PFSK-1 (cell line): ENCODE results near the gene MGLL.

ENCODE experiments used
- FOXP2 ChIP-seq: optimal IDR thresholded peaks from 2 replicates; pipeline ENCODE3; 2011; ENCODE audit warnings: borderline replicate concordance, control low read depth, inconsistent platforms; ENCODE audit not compliant: insufficient read depth; ENCODE audit errors: extremely low read length, extremely low read depth
- POLR2AphosphoS5 ChIP-seq: IDR thresholded peaks from 2 replicates; pipeline ENCODE4 v1.6.1; 2012; ENCODE audit warnings: low read depth, mild to moderate bottlenecking, control low read depth, low read length, moderate library complexity
- SIN3A ChIP-seq: IDR thresholded peaks from 2 replicates; pipeline ENCODE4 v1.6.1; 2012; ENCODE audit warnings: mild to moderate bottlenecking, low read length, moderate library complexity, borderline replicate concordance; ENCODE audit not compliant: insufficient read depth
- TAF1 ChIP-seq: IDR thresholded peaks from 2 replicates; pipeline ENCODE4 v1.6.1; 2012; ENCODE audit warnings: low read length, control low read depth, borderline replicate concordance; ENCODE audit not compliant: insufficient read depth
- TF ChIP-seq, protein P1 (sequence below), 2 experiments: IDR thresholded peaks; 2 replicates each; pipeline versions ENCODE4 v1.6.1 to v1.8.0; 2011 to 2012; ENCODE audit warnings: low read depth in 2 of 2, low read length in 2 of 2, control low read depth in 1 of 2, inconsistent platforms in 1 of 2, mild to moderate bottlenecking in 1 of 2, moderate library complexity in 1 of 2; ENCODE audit not compliant: insufficient read depth in 1 of 2

MGLL gene

DNA sequence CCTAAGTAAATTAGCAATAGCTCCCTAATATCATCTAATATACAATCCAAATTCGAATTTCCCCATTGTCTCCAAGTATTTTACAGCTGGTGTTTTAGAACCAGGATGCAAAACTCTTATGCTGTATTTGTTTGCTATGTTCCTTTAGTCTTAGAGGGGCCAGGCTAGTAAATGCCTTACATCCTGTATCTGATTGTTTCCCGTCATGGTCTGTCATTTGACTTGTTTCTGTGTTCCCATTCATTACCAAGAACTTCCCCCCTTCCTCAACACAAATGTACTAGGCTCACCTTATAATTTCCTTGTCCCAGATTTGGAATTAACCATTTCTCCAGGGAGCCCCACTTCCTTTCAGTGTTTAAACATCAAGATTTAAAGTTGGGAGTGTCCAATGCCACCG lies 95.4 kb downstream of the MGLL start:
- TF ChIP-seq TAF1 (no peak), SIN3A (no peak), POLR2AphosphoS5 (no peak), FOXP2 (no peak)
- TF ChIP-seq, protein P1, sequence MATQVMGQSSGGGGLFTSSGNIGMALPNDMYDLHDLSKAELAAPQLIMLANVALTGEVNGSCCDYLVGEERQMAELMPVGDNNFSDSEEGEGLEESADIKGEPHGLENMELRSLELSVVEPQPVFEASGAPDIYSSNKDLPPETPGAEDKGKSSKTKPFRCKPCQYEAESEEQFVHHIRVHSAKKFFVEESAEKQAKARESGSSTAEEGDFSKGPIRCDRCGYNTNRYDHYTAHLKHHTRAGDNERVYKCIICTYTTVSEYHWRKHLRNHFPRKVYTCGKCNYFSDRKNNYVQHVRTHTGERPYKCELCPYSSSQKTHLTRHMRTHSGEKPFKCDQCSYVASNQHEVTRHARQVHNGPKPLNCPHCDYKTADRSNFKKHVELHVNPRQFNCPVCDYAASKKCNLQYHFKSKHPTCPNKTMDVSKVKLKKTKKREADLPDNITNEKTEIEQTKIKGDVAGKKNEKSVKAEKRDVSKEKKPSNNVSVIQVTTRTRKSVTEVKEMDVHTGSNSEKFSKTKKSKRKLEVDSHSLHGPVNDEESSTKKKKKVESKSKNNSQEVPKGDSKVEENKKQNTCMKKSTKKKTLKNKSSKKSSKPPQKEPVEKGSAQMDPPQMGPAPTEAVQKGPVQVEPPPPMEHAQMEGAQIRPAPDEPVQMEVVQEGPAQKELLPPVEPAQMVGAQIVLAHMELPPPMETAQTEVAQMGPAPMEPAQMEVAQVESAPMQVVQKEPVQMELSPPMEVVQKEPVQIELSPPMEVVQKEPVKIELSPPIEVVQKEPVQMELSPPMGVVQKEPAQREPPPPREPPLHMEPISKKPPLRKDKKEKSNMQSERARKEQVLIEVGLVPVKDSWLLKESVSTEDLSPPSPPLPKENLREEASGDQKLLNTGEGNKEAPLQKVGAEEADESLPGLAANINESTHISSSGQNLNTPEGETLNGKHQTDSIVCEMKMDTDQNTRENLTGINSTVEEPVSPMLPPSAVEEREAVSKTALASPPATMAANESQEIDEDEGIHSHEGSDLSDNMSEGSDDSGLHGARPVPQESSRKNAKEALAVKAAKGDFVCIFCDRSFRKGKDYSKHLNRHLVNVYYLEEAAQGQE (IDR thresholded peaks at IDR 0.05; ENCODE audit: insufficient read depth in 1 of 2, low read depth in 2 of 2, low read length in 2 of 2) = no peak

DNA sequence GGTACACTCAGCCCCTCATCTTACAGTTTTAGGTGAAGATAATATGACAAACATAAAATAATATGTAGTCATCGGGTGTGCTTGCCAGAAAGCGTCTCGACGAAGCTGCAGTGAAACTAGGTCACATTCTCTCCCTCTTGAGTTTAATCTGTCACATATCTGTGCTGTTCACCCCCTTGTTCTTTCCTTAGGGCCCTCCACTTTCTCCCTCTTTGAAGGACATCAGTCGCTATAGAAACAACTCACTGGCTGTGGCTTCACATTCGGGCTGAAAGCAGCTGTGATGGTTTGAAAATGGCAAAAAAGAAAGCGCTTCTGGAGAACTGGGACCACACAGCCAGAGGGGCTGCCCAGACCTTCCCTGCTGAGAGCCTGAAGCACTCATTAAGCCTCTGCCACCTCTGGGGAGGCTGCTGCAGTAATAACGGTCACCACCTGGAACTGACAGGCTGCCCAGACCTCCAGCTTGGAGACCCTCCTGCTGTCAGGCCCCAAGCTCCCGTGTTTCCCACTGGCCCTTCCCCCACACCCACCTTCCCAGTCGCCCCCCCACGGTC lies 99.2 kb downstream of the MGLL start:
- TF ChIP-seq, protein P1 (IDR thresholded peaks at IDR 0.05; ENCODE audit: insufficient read depth in 1 of 2, low read depth in 2 of 2, low read length in 2 of 2) = no peak
- TF ChIP-seq POLR2AphosphoS5 (no peak), SIN3A (no peak), TAF1 (no peak)

DNA sequence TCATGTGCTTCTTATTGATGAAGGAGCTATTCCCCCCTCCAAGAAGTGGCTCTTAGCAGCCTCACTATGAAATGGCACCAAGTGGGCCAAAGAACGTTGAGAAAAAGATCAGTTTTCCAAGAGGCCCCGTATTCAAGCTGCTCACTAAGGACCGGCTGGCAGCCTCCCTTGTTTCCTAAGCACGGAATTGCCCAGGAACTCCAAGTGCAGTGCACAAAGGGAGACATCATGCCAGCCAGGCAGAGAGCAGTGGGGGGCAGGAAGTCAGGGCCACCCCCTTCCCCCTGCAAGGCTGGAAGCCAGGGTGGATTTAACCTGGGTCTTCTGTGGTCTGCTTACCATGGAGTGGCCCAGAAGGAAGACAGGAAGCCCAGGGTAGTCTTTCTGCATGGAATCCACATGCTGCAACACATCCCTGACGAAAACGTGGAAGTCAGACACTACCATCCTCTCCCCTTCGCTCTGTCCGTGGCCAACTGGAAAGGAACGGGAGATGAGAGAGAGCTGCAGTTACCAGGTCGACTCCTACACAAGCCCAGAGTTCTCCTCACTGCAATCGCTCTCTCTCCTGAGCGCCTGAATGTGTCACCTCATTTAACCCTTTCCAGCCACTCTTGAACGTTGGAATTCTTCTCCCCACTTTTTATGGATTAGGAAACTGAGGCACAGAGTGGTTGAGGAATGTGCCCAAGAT lies 100.1 kb downstream of the MGLL start:
- no peak for TF ChIP-seq TAF1
- no peak for TF ChIP-seq SIN3A
- no peak for TF ChIP-seq FOXP2
- TF ChIP-seq, protein P1 (IDR thresholded peaks at IDR 0.05; ENCODE audit: insufficient read depth in 1 of 2, low read depth in 2 of 2, low read length in 2 of 2) = no peak
- TF ChIP-seq POLR2AphosphoS5 = no peak

DNA sequence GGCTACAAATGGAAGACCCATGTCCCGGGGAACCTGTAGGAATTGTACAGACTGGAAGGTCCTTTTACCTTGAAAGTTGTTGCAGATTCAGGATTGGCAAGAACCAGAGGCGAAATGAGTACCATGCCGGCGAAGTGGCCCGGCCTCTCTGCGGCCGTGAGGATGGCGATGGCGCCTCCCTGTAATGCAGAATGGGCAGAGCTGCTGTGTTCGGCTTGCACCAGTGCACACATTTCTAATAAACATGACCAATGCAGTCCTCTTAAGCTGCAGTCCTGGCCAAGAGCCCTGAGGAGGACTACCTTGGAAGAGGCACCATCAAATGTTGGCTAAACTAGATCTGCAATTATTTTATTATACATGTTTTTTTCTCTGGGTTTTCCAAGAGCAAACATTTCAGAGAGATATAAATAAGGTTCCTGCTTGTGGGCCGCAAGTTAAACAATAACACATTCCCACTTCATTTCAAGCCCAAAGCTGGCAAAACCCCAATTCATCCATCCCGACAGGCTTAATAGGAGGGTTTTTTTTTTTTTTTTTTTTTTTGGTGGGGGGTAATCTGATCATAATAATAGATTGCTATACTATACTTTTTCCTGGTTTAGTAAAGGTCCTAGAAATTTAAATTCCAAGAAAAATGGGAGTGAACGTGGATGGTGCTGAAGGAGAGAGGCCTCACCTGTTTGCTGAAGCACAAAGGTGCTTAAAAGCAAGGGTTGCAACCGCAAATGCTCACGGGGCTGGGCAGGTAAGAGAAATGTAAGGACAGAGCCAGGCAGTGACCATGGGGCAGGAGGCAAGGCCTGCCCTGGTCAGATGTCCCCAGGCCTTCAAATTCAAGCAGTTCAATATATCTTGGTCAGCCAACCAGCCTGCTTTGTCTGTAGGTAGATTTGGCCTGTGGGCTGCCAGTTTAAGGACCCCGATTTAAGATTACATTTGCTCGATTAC lies 101.1 kb downstream of the MGLL start:
- TF ChIP-seq TAF1 (no peak), FOXP2 (no peak), SIN3A (no peak), POLR2AphosphoS5 (no peak)
- TF ChIP-seq, protein P1 (IDR thresholded peaks at IDR 0.05; ENCODE audit: insufficient read depth in 1 of 2, low read depth in 2 of 2, low read length in 2 of 2) = no peak
